SK-N-MC (cell line): ENCODE results near the gene KRTAP10-4.
"Not testable (repeated sequence)": the region's sequence is repeated elsewhere in the genome, so short reads cannot be mapped to it uniquely, and the experiment has no call there.

Experiments
- DNase-seq: peaks from one replicate; pipeline ENCODE4 v3.0.0-alpha.2; 2011; ENCODE audit warnings: low read depth, low spot score
- H3K27ac ChIP-seq: fragments of 200-600 bp; sonication (generic); 2 replicates; pipeline ENCODE4 v1.5.1; 2016; ENCODE audit warnings: mixed run types
- H3K36me3 ChIP-seq: fragments of 200-600 bp; sonication (generic); 2 replicates; pipeline ENCODE4 v1.6.1; 2017; ENCODE audit warnings: antibody characterized with exemption, low read length, mixed read lengths; ENCODE audit not compliant: insufficient read depth
- H3K4me3 ChIP-seq: fragments of 200-600 bp; sonication (generic); 2 replicates; pipeline ENCODE4 v1.5.1; 2016
- H3K9ac ChIP-seq: fragments of 200-600 bp; sonication (generic); 2 replicates; pipeline ENCODE4 v1.8.0; 2017; ENCODE audit warnings: mixed run types, mixed read lengths; ENCODE audit not compliant: insufficient read length
- H3K9me3 ChIP-seq: fragments of 200-600 bp; sonication (generic); 2 replicates; pipeline ENCODE4 v1.6.1; 2017; ENCODE audit warnings: low read depth, mild to moderate bottlenecking, antibody characterized with exemption, low read length, moderate library complexity, mixed read lengths
- EZH2 ChIP-seq: fragments of 200-600 bp; sonication (generic); IDR thresholded peaks from one replicate; pipeline ENCODE4 v1.6.1; 2017; ENCODE audit warnings: antibody characterized with exemption
- FOXP2 ChIP-seq: optimal IDR thresholded peaks from 2 replicates; pipeline ENCODE3; 2011; ENCODE audit warnings: mild to moderate bottlenecking, moderate library complexity; ENCODE audit not compliant: insufficient read depth; ENCODE audit errors: extremely low read length, control extremely low read depth
- POLR2AphosphoS5 ChIP-seq: IDR thresholded peaks from 2 replicates; pipeline ENCODE4 v1.6.1; 2012; ENCODE audit warnings: mild to moderate bottlenecking, low read depth, low read length, borderline replicate concordance

Gene KRTAP10-4

DNA sequence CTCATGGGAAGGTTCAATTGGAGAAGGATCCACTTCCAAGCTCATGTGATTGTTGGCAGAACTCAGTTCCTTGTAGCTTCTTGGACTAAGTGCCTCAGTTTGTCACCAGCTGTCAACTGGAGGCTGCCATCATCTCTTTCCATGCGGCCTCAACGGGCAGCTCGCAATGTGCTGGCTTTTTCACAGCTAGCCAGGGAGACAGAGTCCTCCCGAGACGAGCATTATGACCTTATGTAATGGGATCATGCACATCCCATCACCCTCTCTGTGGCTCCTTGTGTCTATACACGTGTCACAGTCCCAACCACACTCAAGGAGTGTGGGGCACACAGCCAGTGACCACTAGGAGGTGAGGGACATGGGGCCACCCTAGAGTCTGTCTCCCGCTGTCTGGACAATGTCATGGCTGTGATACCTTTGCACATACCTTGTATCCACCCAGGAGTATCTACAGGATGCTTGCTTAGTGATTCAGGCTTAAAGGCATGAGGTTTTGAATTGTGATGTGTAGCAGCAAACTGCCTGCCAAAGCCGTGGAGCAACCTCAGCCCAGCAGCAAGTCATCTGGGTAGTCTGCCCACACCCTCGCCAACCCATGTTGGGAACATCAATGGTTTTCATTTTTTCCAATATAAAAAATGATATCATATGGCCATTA lies 22.7 kb downstream of the KRTAP10-4 start:
- TF ChIP-seq FOXP2 (no peak), POLR2AphosphoS5 (no peak), EZH2 (no peak)
- no peak overlapping the region for H3K4me3 ChIP-seq
- DNase-seq = no peak
- no peak overlapping the region for H3K9ac ChIP-seq
- H3K36me3 ChIP-seq = no peaks in the 10 kb centered on the region
- H3K9me3 ChIP-seq = no peaks in the 10 kb centered on the region
- H3K27ac ChIP-seq = no peak overlapping the region

DNA sequence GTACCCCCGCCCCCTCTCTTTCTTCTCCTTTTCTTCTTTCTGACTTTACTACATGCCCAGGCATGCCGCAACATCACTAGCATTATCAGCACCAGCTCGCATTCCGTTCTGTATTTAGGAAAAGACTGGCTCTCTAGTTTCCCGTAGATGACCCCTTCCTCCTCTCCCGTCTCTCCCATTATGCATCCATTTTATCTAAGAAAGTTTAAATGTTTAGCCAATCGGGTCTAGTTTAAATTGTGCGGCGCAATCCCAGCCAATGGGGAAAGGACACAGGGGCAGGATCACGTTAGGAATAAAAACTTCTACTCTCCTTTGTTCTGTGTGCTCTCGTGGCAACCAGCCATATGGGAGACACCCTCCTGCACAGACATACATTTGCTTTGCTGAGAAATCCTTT lies 24.5 kb downstream of the KRTAP10-4 start:
- no peak overlapping the region for H3K4me3 ChIP-seq
- no peak for DNase-seq
- H3K27ac ChIP-seq = no peak overlapping the region
- no peak overlapping the region for H3K9ac ChIP-seq
- TF ChIP-seq EZH2 (no peak), POLR2AphosphoS5 (no peak), FOXP2 (no peak)
- H3K36me3 ChIP-seq = no peaks in the 10 kb centered on the region
- no peaks in the 10 kb centered on the region for H3K9me3 ChIP-seq

DNA sequence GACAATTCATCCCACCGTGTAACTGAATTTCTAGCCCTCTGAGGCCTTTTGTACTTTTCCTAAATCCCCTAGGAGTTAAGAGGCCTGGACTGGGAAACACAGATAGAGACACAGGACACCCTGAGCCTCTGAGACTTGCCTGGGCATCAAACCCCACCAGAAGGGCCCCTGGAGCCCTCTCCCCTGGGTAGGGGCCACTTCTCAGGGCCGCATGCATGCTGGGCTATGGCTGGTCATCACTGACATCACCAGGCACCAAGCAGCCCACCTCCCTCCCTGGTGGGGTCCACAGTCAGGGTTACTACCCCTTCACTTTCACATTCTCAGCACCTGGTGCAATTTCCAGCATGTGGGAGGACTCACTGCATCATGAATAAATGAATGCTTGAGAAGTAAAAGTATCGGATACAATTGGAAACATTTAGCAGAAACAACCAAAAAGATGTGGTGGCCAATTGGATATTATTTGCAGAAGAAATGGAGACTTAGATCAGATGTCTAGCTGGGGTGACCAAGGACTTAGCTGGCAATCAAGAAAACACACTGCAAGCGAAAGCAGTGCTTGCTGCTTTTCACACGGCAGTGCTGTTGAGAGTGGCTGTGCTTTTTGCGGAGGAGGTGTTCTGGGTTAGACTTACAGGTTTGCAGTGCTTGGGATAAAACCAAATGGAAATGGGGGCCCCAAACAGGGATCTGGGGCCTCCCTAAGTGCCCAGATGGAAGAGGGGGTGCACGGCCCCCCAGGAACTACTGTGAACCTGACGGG lies 25.9 kb downstream of the KRTAP10-4 start:
- TF ChIP-seq POLR2AphosphoS5 (no peak), FOXP2 (no peak), EZH2 (no peak)
- no peak for DNase-seq
- Histone ChIP-seq H3K9me3 (no peaks in the 10 kb centered on the region), H3K9ac (no peak overlapping the region), H3K36me3 (peaks cover 8% of the 10 kb centered on the region), H3K27ac (no peak overlapping the region), H3K4me3 (no peak overlapping the region)

DNA sequence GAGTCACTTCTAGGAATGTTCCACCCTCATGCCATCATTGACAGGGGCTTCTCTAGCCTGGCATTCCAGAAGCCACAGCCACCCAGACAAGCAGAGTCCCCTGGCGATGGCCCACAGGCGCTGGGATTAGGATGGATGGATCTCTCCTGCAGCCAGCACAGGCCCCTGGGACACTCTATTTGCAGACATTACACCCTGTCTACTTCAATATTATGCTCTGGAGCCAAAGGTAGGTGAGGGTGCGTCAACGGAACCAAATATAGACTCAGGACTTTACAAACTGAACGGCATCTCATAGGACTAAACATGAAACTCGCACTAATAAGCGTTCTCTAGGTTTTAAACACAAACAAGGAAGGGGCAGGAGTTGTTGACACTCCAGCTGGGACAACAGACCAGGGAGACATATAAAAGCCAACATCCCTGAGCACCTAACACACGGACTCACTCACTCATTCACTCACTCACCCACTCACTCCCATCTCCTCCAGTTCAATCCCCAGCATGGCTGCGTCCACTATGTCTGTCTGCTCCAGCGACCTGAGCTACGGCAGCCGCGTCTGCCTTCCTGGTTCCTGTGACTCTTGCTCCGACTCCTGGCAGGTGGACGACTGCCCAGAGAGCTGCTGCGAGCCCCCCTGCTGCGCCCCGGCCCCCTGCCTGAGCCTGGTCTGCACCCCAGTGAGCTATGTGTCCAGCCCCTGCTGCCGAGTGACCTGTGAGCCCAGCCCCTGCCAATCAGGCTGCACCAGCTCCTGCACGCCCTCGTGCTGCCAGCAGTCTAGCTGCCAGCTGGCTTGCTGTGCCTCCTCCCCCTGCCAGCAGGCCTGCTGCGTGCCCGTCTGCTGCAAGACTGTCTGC lies 26.8 kb downstream of the KRTAP10-4 start, which contains the start of gene KRTAP10-7:
KRTAP10-7 (plus strand) TSS at position 480 of the 861 bp plus-strand sequence; CDS start at position 505, 25 bp downstream.
- DNase-seq, H3K27ac ChIP-seq, H3K4me3 ChIP-seq, H3K9me3 ChIP-seq, H3K9ac ChIP-seq: not testable (repeated sequence)
- H3K36me3 ChIP-seq = peaks cover 13% of the 10 kb centered on the region

DNA sequence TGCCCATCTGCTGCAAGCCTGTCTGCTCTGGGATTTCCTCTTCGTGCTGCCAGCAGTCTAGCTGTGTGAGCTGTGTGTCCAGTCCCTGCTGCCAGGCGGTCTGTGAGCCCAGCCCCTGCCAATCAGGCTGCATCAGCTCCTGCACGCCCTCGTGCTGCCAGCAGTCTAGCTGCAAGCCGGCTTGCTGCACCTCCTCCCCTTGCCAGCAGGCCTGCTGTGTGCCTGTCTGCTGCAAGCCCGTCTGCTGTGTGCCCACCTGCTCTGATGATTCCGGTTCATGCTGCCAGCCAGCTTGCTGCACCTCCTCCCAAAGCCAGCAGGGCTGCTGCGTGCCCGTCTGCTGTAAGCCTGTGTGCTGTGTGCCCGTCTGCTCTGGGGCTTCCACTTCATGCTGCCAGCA lies 27.6 kb downstream of the KRTAP10-4 start:
- not testable (repeated sequence) for H3K4me3 ChIP-seq, DNase-seq, H3K27ac ChIP-seq, H3K9me3 ChIP-seq, H3K9ac ChIP-seq
- peaks cover 17% of the 10 kb centered on the region for H3K36me3 ChIP-seq

DNA sequence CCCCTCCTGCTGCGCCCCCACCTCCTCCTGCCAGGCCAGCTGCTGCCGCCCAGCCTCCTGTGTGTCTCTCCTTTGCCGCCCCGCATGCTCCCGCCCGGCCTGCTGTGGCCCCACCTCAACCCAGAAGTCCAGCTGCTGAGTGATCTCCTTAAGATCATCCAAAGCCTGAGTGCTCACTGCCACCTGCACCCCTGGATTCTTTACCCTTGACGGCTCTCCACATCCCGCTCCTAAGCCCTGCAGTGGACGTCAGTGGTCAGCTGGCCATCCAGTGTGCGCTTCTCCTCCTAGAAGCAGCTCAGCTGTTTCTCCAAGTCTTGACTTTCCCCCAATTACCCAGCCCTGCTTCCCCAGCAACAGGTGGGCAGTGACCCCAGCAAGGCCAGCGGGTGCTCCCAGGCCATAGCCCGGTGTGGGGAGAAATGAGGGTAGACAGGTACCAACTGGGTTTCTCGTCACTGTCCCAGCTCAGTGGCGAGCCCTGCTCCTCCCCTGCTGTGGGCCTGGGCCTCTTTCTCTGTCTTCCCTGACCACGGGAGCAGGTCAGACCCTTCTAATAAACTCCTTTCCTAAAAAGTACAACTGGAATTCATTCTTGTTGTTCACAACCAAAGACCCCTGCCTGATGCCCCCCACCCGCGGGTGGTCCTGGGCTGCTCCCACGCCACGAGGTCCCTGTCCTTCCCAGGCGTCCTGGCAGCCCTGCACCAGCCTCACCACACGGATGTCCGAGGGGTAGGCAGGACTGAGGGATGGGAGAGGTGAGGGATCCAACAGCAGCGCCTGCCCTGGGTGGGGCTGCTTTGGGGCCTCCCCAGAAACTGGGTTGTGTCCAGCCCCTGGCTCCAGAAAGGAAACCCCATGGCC lies 28.3 kb downstream of the KRTAP10-4 start:
- H3K9ac ChIP-seq = no peak overlapping the region
- TF ChIP-seq EZH2 (no peak), POLR2AphosphoS5 (no peak), FOXP2 (no peak)
- no peak for DNase-seq
- H3K36me3 ChIP-seq = peaks cover 17% of the 10 kb centered on the region
- no peak overlapping the region for H3K4me3 ChIP-seq
- H3K27ac ChIP-seq = no peak overlapping the region
- H3K9me3 ChIP-seq = no peaks in the 10 kb centered on the region

DNA sequence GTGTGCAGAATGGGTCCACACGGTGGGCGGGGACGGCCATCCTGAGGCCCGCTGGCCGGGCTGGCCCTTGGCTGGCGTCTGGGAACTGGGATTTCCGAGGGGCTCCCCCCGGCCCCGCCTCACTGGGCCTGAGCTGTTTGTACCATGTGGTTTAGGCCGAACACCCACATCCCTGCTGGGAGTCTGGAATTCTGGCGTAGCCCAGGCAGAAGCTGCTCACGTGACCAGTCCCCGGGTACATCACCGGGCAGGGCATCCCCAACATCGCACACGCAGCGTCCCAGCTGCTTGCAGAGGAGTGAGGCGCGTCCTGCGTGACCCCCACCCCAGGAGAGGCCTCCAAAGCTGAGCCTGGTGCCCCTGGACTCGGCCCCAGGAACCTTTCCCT lies 28.9 kb downstream of the KRTAP10-4 start:
- Histone ChIP-seq H3K36me3 (peaks cover 17% of the 10 kb centered on the region), H3K9ac (no peak overlapping the region), H3K9me3 (no peaks in the 10 kb centered on the region), H3K4me3 (no peak overlapping the region), H3K27ac (no peak overlapping the region)
- TF ChIP-seq FOXP2 (no peak), EZH2 (no peak), POLR2AphosphoS5 (no peak)
- DNase-seq = no peak
